Ascending aorta (tissue), 2 donors: ENCODE data around the gene RASGEF1B. TPM values are rescaled to one million over a fixed set of nuclear protein-coding genes. Genes with fewer than 3 reads are reported as not detected.

Source experiments
- DNase-seq, 2 donors: peaks; one replicate each; pipeline ENCODE4 v3.0.0-alpha.2; 2019; ENCODE audit warnings: low spot score in 2 of 2
- H3K27ac ChIP-seq, 2 donors: fragments of 200-600 bp; sonication (generic); one replicate each; pipeline ENCODE4 v1.5.1; 2016 to 2017; ENCODE audit warnings: mild to moderate bottlenecking in 1 of 2
- H3K27me3 ChIP-seq: fragments of 200-600 bp; sonication (generic); one replicate; pipeline ENCODE4 v1.5.1; 2017
- H3K36me3 ChIP-seq, 2 donors: fragments of 200-600 bp; sonication (generic); one replicate each; pipeline ENCODE4 v1.5.1; 2016
- H3K4me1 ChIP-seq, 2 donors: fragments of 200-600 bp; sonication (generic); one replicate each; pipeline ENCODE4 v1.5.1; 2016 to 2017; ENCODE audit warnings: mild to moderate bottlenecking in 1 of 2
- H3K4me3 ChIP-seq, 2 donors: fragments of 200-600 bp; sonication (generic); one replicate each; pipeline ENCODE4 v1.5.1; 2016 to 2017; ENCODE audit warnings: mild to moderate bottlenecking in 1 of 2
- H3K9me3 ChIP-seq, 2 donors: fragments of 200-600 bp; sonication (generic); one replicate each; pipeline ENCODE4 v1.5.1; 2016
- CTCF ChIP-seq, 3 experiments: fragments of 200-600 bp in 2 of 3; fragments of 450-650 bp in 1 of 3; sonication (generic) in 2 of 3; IDR thresholded peaks; one replicate each; pipeline ENCODE4 v1.5.1; 2016 to 2019; ENCODE audit warnings: antibody characterized with exemption in 3 of 3, mild to moderate bottlenecking in 1 of 3, moderate library complexity in 1 of 3
- intact Hi-C: fragments of 100-400 bp; cut with DNase I; formaldehyde crosslinking; loops from one replicate; pipeline ENCODE4 v1.15.1; 2023
- total RNA-seq: library from RNA; depleted of rRNA; stranded (reverse); fragments of >200 nt; gene quantifications from one replicate; pipeline ENCODE4 v1.1.0, GENCODE V29; 2016

RASGEF1B gene
- total RNA-seq, 1 donor from 2014 or later = 8.4 TPM

GRCh38 chr4:81504112-81505003 is 32.7 kb upstream of the RASGEF1B start:
- intact Hi-C loops = no loop called here
- TF ChIP-seq CTCF (IDR thresholded peaks at IDR 0.05) = no peak
- Histone ChIP-seq H3K4me3 (no peak overlapping the region), H3K27ac (peak overlapping the region; percentile 40 to 41), H3K36me3 (no peaks in the 10 kb centered on the region), H3K4me1 (no peaks in the 10 kb centered on the region), H3K9me3 (no peaks in the 10 kb centered on the region), H3K27me3 (no peaks in the 10 kb centered on the region)
- DNase-seq = no peak

- TF ChIP-seq CTCF (IDR thresholded peaks at IDR 0.05) = no peak
- Histone ChIP-seq H3K4me3 (no peak overlapping the region), H3K36me3 (no peaks in the 10 kb centered on the region), H3K27ac (no peak overlapping the region), H3K27me3 (no peaks in the 10 kb centered on the region), H3K4me1 (no peaks in the 10 kb centered on the region), H3K9me3 (no peaks in the 10 kb centered on the region)
- DNase-seq = no peak
- intact Hi-C loops = no loop called here
Measured at GRCh38 chr4:81503586-81503985, 31.9 kb upstream of the RASGEF1B start.

DNA sequence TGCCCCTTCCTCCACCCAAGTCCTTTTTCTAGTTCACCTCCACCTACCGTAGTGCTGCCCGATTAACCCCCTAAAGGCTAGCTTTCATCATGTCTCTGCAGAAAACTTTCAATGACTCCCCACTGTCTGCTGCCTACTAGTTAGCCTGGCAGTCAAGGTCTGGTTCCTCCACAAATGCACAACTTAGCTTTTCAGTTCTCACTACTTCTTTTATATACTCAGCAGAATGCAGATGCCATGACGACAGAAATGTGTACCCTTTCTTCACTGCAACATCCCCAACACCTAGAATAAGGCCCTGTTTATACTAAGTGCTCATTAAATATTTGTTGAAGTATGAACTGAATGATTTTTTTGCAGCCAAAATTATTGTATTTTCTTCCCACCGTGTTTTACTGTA is 30.9 kb upstream of the RASGEF1B start:
- DNase-seq = no peak
- no peaks in the 10 kb centered on the region for H3K36me3 ChIP-seq
- H3K27ac ChIP-seq = no peak overlapping the region
- H3K4me1 ChIP-seq = no peaks in the 10 kb centered on the region
- intact Hi-C loops = no loop called here
- no peak for TF ChIP-seq CTCF (IDR thresholded peaks at IDR 0.05)
- H3K27me3 ChIP-seq = no peaks in the 10 kb centered on the region
- no peak overlapping the region for H3K4me3 ChIP-seq
- H3K9me3 ChIP-seq = no peaks in the 10 kb centered on the region

DNA sequence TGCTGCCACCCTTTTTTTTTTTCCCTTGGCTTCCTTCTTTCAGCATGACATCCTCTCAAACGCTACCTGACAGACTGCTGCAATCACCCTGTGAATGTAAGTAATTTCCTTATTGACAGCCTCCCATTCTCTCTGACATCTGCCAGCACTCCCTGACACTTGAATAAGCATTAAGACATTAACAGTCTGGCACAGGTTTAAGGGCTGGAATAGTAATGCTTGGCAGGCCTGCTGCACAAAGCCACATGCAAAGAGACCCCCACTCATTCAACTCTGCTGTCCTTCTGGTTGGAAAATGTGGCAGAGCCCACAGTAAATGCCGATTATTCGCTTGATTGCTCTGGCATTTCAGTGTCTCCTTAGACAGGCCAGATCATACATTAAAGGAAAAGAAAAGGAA is 28.1 kb upstream of the RASGEF1B start:
- H3K9me3 ChIP-seq = no peaks in the 10 kb centered on the region
- no peak overlapping the region for H3K27ac ChIP-seq
- no peak for TF ChIP-seq CTCF (IDR thresholded peaks at IDR 0.05)
- DNase-seq = no peak
- H3K4me1 ChIP-seq = no peaks in the 10 kb centered on the region
- intact Hi-C loops = no loop called here
- no peaks in the 10 kb centered on the region for H3K27me3 ChIP-seq
- no peaks in the 10 kb centered on the region for H3K36me3 ChIP-seq
- H3K4me3 ChIP-seq = no peak overlapping the region

- intact Hi-C loops = no loop called here
- Histone ChIP-seq H3K4me3 (no peak overlapping the region), H3K36me3 (no peaks in the 10 kb centered on the region), H3K4me1 (no peaks in the 10 kb centered on the region), H3K27me3 (no peaks in the 10 kb centered on the region), H3K27ac (no peak overlapping the region), H3K9me3 (no peaks in the 10 kb centered on the region)
- no peak for DNase-seq
- TF ChIP-seq CTCF (IDR thresholded peaks at IDR 0.05) = no peak
Measured at GRCh38 chr4:81498551-81499099, 26.9 kb upstream of the RASGEF1B start.
